Stomach (tissue), 9 donors: Measurements from ENCODE around the gene DCLK2. TPM values are rescaled to one million over a fixed set of nuclear protein-coding genes. Genes with fewer than 3 reads are reported as not detected.

Experiments
- DNase-seq, 2 donors: peaks; one replicate each; pipeline versions ENCODE4 v3.0.0 to v3.0.0-alpha.2; 2013 to 2019
- H3K27ac ChIP-seq, 5 donors: fragments of 200-600 bp in 4 of 5; sonication (generic) in 4 of 5; one replicate each; pipeline ENCODE4 v1.5.1; 2013 to 2019; ENCODE audit warnings: mild to moderate bottlenecking in 1 of 5, moderate library complexity in 1 of 5
- H3K27me3 ChIP-seq, 3 donors: fragments of 200-600 bp; sonication (generic); one replicate each; pipeline ENCODE4 v1.5.1; 2017 to 2019; ENCODE audit warnings: mixed run types in 1 of 3
- H3K36me3 ChIP-seq, 4 donors: fragments of 200-600 bp; sonication (generic); 1 replicate in 3 of 4; 2 replicates in 1 of 4; pipeline ENCODE4 v1.5.1; 2016 to 2019
- H3K4me1 ChIP-seq, 4 donors: fragments of 200-600 bp; sonication (generic); one replicate each; pipeline ENCODE4 v1.5.1; 2016 to 2019
- H3K4me3 ChIP-seq, 4 donors: fragments of 200-600 bp; sonication (generic) in 3 of 4; one replicate each; pipeline ENCODE4 v1.5.1; 2016 to 2019; ENCODE audit warnings: mild to moderate bottlenecking in 1 of 4
- H3K9me3 ChIP-seq, 4 donors: fragments of 200-600 bp; sonication (generic); one replicate each; pipeline ENCODE4 v1.5.1; 2016 to 2019
- CTCF ChIP-seq, 7 experiments: fragments of 450-650 bp in 4 of 7; fragments of 200-600 bp in 3 of 7; sonication (generic) in 3 of 7; IDR thresholded peaks; one replicate each; pipeline ENCODE4 v1.5.1; 2016 to 2019; ENCODE audit warnings: antibody characterized with exemption in 7 of 7, control low read depth in 2 of 7, mild to moderate bottlenecking in 1 of 7
- EP300 ChIP-seq: sonication (generic); formaldehyde crosslinking; IDR thresholded peaks from one replicate; pipeline ENCODE4 v1.6.1; 2017; ENCODE audit warnings: antibody characterized with exemption
- POLR2A ChIP-seq, 4 donors: fragments of 450-650 bp; IDR thresholded peaks; one replicate each; pipeline ENCODE4 v1.6.1; 2016; ENCODE audit warnings: antibody characterized with exemption in 4 of 4, control low read depth in 2 of 4, mild to moderate bottlenecking in 1 of 4, moderate library complexity in 1 of 4
- POLR2AphosphoS5 ChIP-seq, 3 donors: sonication (generic); formaldehyde crosslinking; IDR thresholded peaks; one replicate each; pipeline ENCODE4 v1.6.1; 2016; ENCODE audit warnings: antibody characterized with exemption in 3 of 3
- WGBS, 5 donors: extraction: QIAGEN DNeasy Blood & Tissue Kit in 3 of 5; methylation state at CpG; one replicate each; pipeline versions ENCODE4 v1.1.5 to v1.1.7; 2013 to 2018; 5-methylcytosine and 5-hydroxymethylcytosine counted together
- intact Hi-C: fragments of 100-400 bp; cut with DNase I; formaldehyde crosslinking; loops from one replicate; pipeline ENCODE4 v1.15.1; 2023; ENCODE audit warnings: low total_unique reads
- polyA plus RNA-seq, 3 donors: library from polyadenylated mRNA; stranded (reverse); fragments of 200-250 nt; gene quantifications; one replicate each; pipeline ENCODE4 v1.2.3, GENCODE V29; 2013
- total RNA-seq, 5 donors: library from RNA; depleted of rRNA; stranded (reverse); fragments of >200 nt; gene quantifications; one replicate each; pipeline versions ENCODE4 v1.1.0 to v1.2.3, GENCODE V29; 2014 to 2016
- donor health status: healthy with polysubstance abuse.
- donor health status: Bipolar disorder and iron deficiency.
- donor health status: healthy.

The DCLK2 gene
- total and polyA plus RNA-seq, 8 donors = 0.61 to 16.3 (median 1.7) TPM

- 67 to 84% (median 72%) methylated on average over 6 of the region's 6 CpGs for WGBS, 5 donors
- no peak overlapping the region for H3K27ac ChIP-seq
- H3K36me3 ChIP-seq = peaks cover 0 to 46% (median 28%) of the 10 kb centered on the region in 4 donors
- no peak for DNase-seq
- intact Hi-C loops = no loop called here
- H3K27me3 ChIP-seq = no peaks in the 10 kb centered on the region
- TF ChIP-seq EP300 (no peak), POLR2AphosphoS5 (IDR thresholded peaks at IDR 0.05) (no peak), POLR2A (IDR thresholded peaks at IDR 0.05) (no peak), CTCF (IDR thresholded peaks at IDR 0.05) (no peak)
- no peaks in the 10 kb centered on the region for H3K9me3 ChIP-seq
- no peaks in the 10 kb centered on the region for H3K4me1 ChIP-seq
- no peak overlapping the region for H3K4me3 ChIP-seq
These were observed 186.4 kb downstream of the DCLK2 start for GRCh38 chr4:150264595-150265161.

GRCh38 chr4:150265806-150266205, 187.6 kb downstream of the DCLK2 start:
- peaks cover 0 to 47% (median 31%) of the 10 kb centered on the region in 4 donors for H3K36me3 ChIP-seq
- no peaks in the 10 kb centered on the region for H3K4me1 ChIP-seq
- intact Hi-C loops = no loop called here
- H3K9me3 ChIP-seq = no peaks in the 10 kb centered on the region
- 93 to 100% (median 96%) methylated on average over 1 of the region's 1 CpG for WGBS, 5 donors
- TF ChIP-seq POLR2AphosphoS5 (IDR thresholded peaks at IDR 0.05) = no peak
- TF ChIP-seq EP300 = no peak
- no peak for TF ChIP-seq POLR2A (IDR thresholded peaks at IDR 0.05)
- no peak for TF ChIP-seq CTCF (IDR thresholded peaks at IDR 0.05)
- H3K4me3 ChIP-seq = no peak overlapping the region
- H3K27me3 ChIP-seq = no peaks in the 10 kb centered on the region
- no peak for DNase-seq
- no peak overlapping the region for H3K27ac ChIP-seq

- H3K4me1 ChIP-seq = no peaks in the 10 kb centered on the region
- H3K36me3 ChIP-seq = peaks cover 0 to 63% (median 40%) of the 10 kb centered on the region in 4 donors
- H3K9me3 ChIP-seq = no peaks in the 10 kb centered on the region
- intact Hi-C loops = no loop called here
- TF ChIP-seq CTCF (IDR thresholded peaks at IDR 0.05) (no peak), POLR2AphosphoS5 (IDR thresholded peaks at IDR 0.05) (no peak), POLR2A (IDR thresholded peaks at IDR 0.05) (no peak), EP300 (no peak)
- no peak overlapping the region for H3K27ac ChIP-seq
- no peaks in the 10 kb centered on the region for H3K27me3 ChIP-seq
- H3K4me3 ChIP-seq = no peak overlapping the region
- no peak for DNase-seq
- 89 to 100% (median 93%) methylated on average over 1 of the region's 1 CpG for whole genome bisulfite sequencing, 5 donors
These were observed 190.2 kb downstream of the DCLK2 start for GRCh38 chr4:150268444-150268843.

GRCh38 chr4:150278206-150278605, 200.0 kb downstream of the DCLK2 start:
- intact Hi-C loops = no loop called here

More at GRCh38 chr4:150278206-150278605, 200.0 kb downstream of the DCLK2 start:
- H3K36me3 ChIP-seq = peaks cover 18 to 59% (median 51%) of the 10 kb centered on the region in 4 donors
- no peaks in the 10 kb centered on the region for H3K27me3 ChIP-seq
- H3K27ac ChIP-seq = no peak overlapping the region
- no peak overlapping the region for H3K4me3 ChIP-seq
- TF ChIP-seq POLR2AphosphoS5 (IDR thresholded peaks at IDR 0.05) = no peak
- no peak for TF ChIP-seq POLR2A (IDR thresholded peaks at IDR 0.05)
- no peak for TF ChIP-seq EP300
- TF ChIP-seq CTCF (IDR thresholded peaks at IDR 0.05) = no peak
- H3K4me1 ChIP-seq = peaks cover 0 to 10% (median 0%) of the 10 kb centered on the region in 4 donors
- peaks cover 0 to 10% (median 2%) of the 10 kb centered on the region in 4 donors for H3K9me3 ChIP-seq
- no peak for DNase-seq
- WGBS, 5 donors = 83 to 94% (median 91%) methylated on average over 2 of the region's 2 CpGs
